Panc1 (cell line): Measurements from ENCODE around the gene PEAK3. TPM values are rescaled to one million over a fixed set of nuclear protein-coding genes. Genes with fewer than 3 reads are reported as not detected.

Source experiments
- ATAC-seq: fragments of 200-7000 bp; cut with Tn5 transposase; 2 replicates; pipeline ENCODE4 v1.9.1; 2020; ENCODE audit warnings: mild to moderate bottlenecking, moderate library complexity
- BruUV-seq: library from RNA; stranded (reverse); fragments of 400-500 nt; replicated peaks from 2 replicates; lab custom pipeline; 2021; lab: Mats Ljungman, UMichigan
- CTCF ChIA-PET: fragments of 300-600 bp; sonication (Branson Sonifier 250); formaldehyde crosslinking; loops from one replicate; lab custom pipeline; 2022; ENCODE audit warnings: antibody characterized with exemption; lab: Charles Lee
- POLR2A ChIA-PET: fragments of 300-600 bp; sonication (Branson Sonifier 250); formaldehyde crosslinking; loops from one replicate; lab custom pipeline; 2022; ENCODE audit warnings: antibody characterized with exemption; lab: Charles Lee
- DNase-seq: peaks from one replicate; pipeline ENCODE4 v3.0.0-alpha.2; 2010; ENCODE audit warnings: low read depth, low spot score
- H3K27ac ChIP-seq: 2 replicates; pipeline ENCODE4 v1.5.1; 2011; ENCODE audit warnings: mild to moderate bottlenecking, low read length, inconsistent platforms
- H3K27me3 ChIP-seq: fragments of 200-500 bp; sonication (Bioruptor generic); 2 replicates; pipeline ENCODE4 v1.6.0; 2014; ENCODE audit warnings: low read length, inconsistent platforms; ENCODE audit not compliant: control insufficient read depth, insufficient read depth
- H3K36me3 ChIP-seq: fragments of 200-500 bp; sonication (Bioruptor generic); 2 replicates; pipeline ENCODE4 v1.5.1; 2014; ENCODE audit warnings: inconsistent platforms, mild to moderate bottlenecking, low read length, moderate library complexity; ENCODE audit not compliant: control insufficient read depth, insufficient read depth
- H3K4me1 ChIP-seq: 2 replicates; pipeline ENCODE4 v1.5.1; 2011; ENCODE audit warnings: inconsistent platforms, mild to moderate bottlenecking, low read length, moderate library complexity; ENCODE audit not compliant: control insufficient read depth, insufficient read depth
- H3K4me3 ChIP-seq, 2 experiments: 2 replicates each; pipeline ENCODE4 v1.5.1; 2011 to 2012; ENCODE audit warnings: low read depth in 2 of 2, low read length in 2 of 2, mild to moderate bottlenecking in 2 of 2, inconsistent platforms in 1 of 2, moderate library complexity in 1 of 2
- H3K9me3 ChIP-seq: fragments of 200-500 bp; sonication (Bioruptor generic); 2 replicates; pipeline ENCODE4 v1.5.1; 2014; ENCODE audit warnings: low read depth, mild to moderate bottlenecking, inconsistent platforms, low read length, moderate library complexity; ENCODE audit not compliant: control insufficient read depth, insufficient read depth
- CTCF ChIP-seq: fragments of 450-650 bp; IDR thresholded peaks from 2 replicates; pipeline ENCODE4 v1.5.1; 2017; ENCODE audit warnings: mild to moderate bottlenecking
- POLR2AphosphoS5 ChIP-seq: IDR thresholded peaks from 2 replicates; pipeline ENCODE4 v1.6.1; 2012; ENCODE audit warnings: mild to moderate bottlenecking, low read depth, low read length, moderate library complexity
- REST ChIP-seq, 2 experiments: IDR thresholded peaks; 2 replicates each; pipeline ENCODE4 v1.6.1; 2011 to 2012; ENCODE audit warnings: low read depth in 2 of 2, control low read depth in 1 of 2, low read length in 1 of 2, mild to moderate bottlenecking in 1 of 2, moderate library complexity in 1 of 2; ENCODE audit not compliant: insufficient read depth in 1 of 2
- SIN3A ChIP-seq: IDR thresholded peaks from 2 replicates; pipeline ENCODE4 v1.6.1; 2012; ENCODE audit warnings: low read depth, mild to moderate bottlenecking, low read length, moderate library complexity, borderline replicate concordance; ENCODE audit not compliant: insufficient read depth
- TCF7L2 ChIP-seq: IDR thresholded peaks from 2 replicates; pipeline ENCODE4 v1.6.1; 2011; ENCODE audit warnings: mild to moderate bottlenecking, low read depth, low read length, inconsistent platforms
- in situ Hi-C: cut with HindIII; loops from 2 replicates; pipeline ENCODE4 v1.10.0; 2016; ENCODE audit warnings: low sequenced_read_pairs, low pct_unique_long_range_greater_than_20kb
- intact Hi-C: fragments of 100-400 bp; cut with micrococcal nuclease; formaldehyde crosslinking; loops from one replicate; pipeline ENCODE4 v1.10.0; 2022; ENCODE audit not compliant: unreplicated experiment
- total RNA-seq: library from RNA; stranded (reverse); gene quantifications from one replicate; pipeline ENCODE4 v1.2.1, GENCODE V29; 2021; ENCODE audit not compliant: unreplicated experiment

PEAK3 gene
- total RNA-seq, 1 experiment from 2014 or later: not detected

GRCh38 chr19:2226840-2227360, 55.1 kb downstream of the PEAK3 start:
- no peak overlapping the region for H3K27ac ChIP-seq
- no TSS peak for BruUV-seq
- ATAC-seq (no peak), DNase-seq (no peak)
- H3K9me3 ChIP-seq: no peaks in the 10 kb centered on the region
- no peaks in the 10 kb centered on the region for H3K36me3 ChIP-seq
- in situ Hi-C loops (no loop called here), intact Hi-C loops (no loop called here)
- no peak overlapping the region for H3K4me3 ChIP-seq
- H3K4me1 ChIP-seq: no peaks in the 10 kb centered on the region
- TF ChIP-seq TCF7L2 (no peak), REST (IDR thresholded peaks at IDR 0.05; ENCODE audit: insufficient read depth in 1 of 2, low read depth in 2 of 2, low read length in 1 of 2) (no peak), SIN3A (no peak), CTCF (no peak), POLR2AphosphoS5 (no peak)
- ChIA-PET POLR2A (no interaction called here), CTCF (interaction anchor here (0.6 kb wide), 1 partner anchor 117 kb away, joined by 3 read pairs; no protein-coding TSS in a partner anchor)
- no peaks in the 10 kb centered on the region for H3K27me3 ChIP-seq

- no peak for DNase-seq
- no peak for TF ChIP-seq SIN3A
- no peak for TF ChIP-seq POLR2AphosphoS5
- TF ChIP-seq CTCF: no peak
- TF ChIP-seq TCF7L2: no peak
- TF ChIP-seq REST (IDR thresholded peaks at IDR 0.05; ENCODE audit: insufficient read depth in 1 of 2, low read depth in 2 of 2, low read length in 1 of 2): no peak
- Histone ChIP-seq H3K36me3 (no peaks in the 10 kb centered on the region), H3K27me3 (no peaks in the 10 kb centered on the region), H3K4me3 (no peak overlapping the region), H3K9me3 (no peaks in the 10 kb centered on the region), H3K4me1 (0 out of 2 replicates have a peak, but pooled peaks cover under 1% of the 10 kb centered on the region), H3K27ac (no peak overlapping the region)
- no TSS peak for BruUV-seq
- ATAC-seq: no peak
- POLR2A ChIA-PET: no interaction called here
- intact Hi-C loops: no loop called here
- CTCF ChIA-PET: no interaction called here
- in situ Hi-C loops: no loop called here
These were observed 55.7 kb downstream of the PEAK3 start for GRCh38 chr19:2226051-2226839.
